H1 (cell line): ENCODE results near the gene NBEA. TPM values are rescaled to one million over a fixed set of nuclear protein-coding genes. Genes with fewer than 3 reads are reported as not detected.

Experiments used
- CTCF ChIA-PET: fragments of 300-600 bp; sonication (Branson Sonifier 250); formaldehyde crosslinking; loops from one replicate; lab custom pipeline; 2021; ENCODE audit not compliant: partially characterized antibody; lab: Charles Lee
- POLR2A ChIA-PET: fragments of 300-600 bp; sonication (Branson Sonifier 250); formaldehyde crosslinking; loops from one replicate; lab custom pipeline; 2021; ENCODE audit warnings: inconsistent platforms; ENCODE audit not compliant: partially characterized antibody; lab: Charles Lee
- DNase-seq, 2 experiments: peaks; one replicate each; pipeline versions ENCODE4 v3.0.0 to v3.0.0-alpha.2; 2010 to 2022; ENCODE audit warnings: low spot score in 2 of 2, low read depth in 1 of 2, mixed read lengths in 1 of 2
- FAIRE-seq: peaks from 2 replicates; lab custom pipeline; 2011; peaks lifted over from hg19 to GRCh38; lab: Jason Lieb, UNC
- H2AFZ ChIP-seq: 2 replicates; pipeline ENCODE4 v1.8.1; 2012; ENCODE audit warnings: low read length, inconsistent platforms
- H2AK5ac ChIP-seq: 2 replicates; pipeline ENCODE4 v1.6.1; 2013; ENCODE audit warnings: low read depth, low read length
- H2BK120ac ChIP-seq: replicated peaks from 2 replicates; pipeline ENCODE3; 2013; ENCODE audit warnings: low read depth, low read length, inconsistent platforms
- H2BK12ac ChIP-seq: 2 replicates; pipeline ENCODE4 v1.6.1; 2013; ENCODE audit warnings: low read depth, low read length
- H2BK15ac ChIP-seq: 2 replicates; pipeline ENCODE4 v1.6.1; 2013; ENCODE audit warnings: low read length
- H2BK20ac ChIP-seq: 2 replicates; pipeline ENCODE4 v1.6.1; 2013; ENCODE audit warnings: low read length
- H2BK5ac ChIP-seq: 2 replicates; pipeline ENCODE4 v1.6.1; 2013; ENCODE audit warnings: low read depth, low read length
- H3K14ac ChIP-seq: 2 replicates; pipeline ENCODE4 v1.6.1; 2013; ENCODE audit warnings: inconsistent platforms; ENCODE audit not compliant: insufficient read length
- H3K18ac ChIP-seq: 2 replicates; pipeline ENCODE4 v1.6.1; 2013; ENCODE audit warnings: low read length; ENCODE audit errors: extremely low read depth
- H3K23ac ChIP-seq: 2 replicates; pipeline ENCODE4 v1.6.1; 2013; ENCODE audit warnings: inconsistent platforms; ENCODE audit not compliant: insufficient read length
- H3K23me2 ChIP-seq: 2 replicates; pipeline ENCODE4 v1.6.1; 2013; ENCODE audit warnings: low read depth, low read length
- H3K27ac ChIP-seq: 2 replicates; pipeline ENCODE4 v1.6.1; 2011; ENCODE audit warnings: low read depth, low read length, inconsistent platforms
- H3K27me3 ChIP-seq, 4 experiments: replicated peaks in 1 of 4; 1 replicate in 1 of 4; 2 replicates in 3 of 4; pipeline versions ENCODE4 v1.6.1 to v1.8.1; 2011 to 2013; ENCODE audit warnings: low read length in 3 of 4, mild to moderate bottlenecking in 3 of 4, inconsistent platforms in 2 of 4, mixed read lengths in 2 of 4, moderate library complexity in 1 of 4; ENCODE audit not compliant: control insufficient read depth in 3 of 4, insufficient read depth in 3 of 4; ENCODE audit errors: extremely low read depth in 1 of 4
- H3K36me3 ChIP-seq, 4 experiments: 2 replicates each; pipeline versions ENCODE4 v1.6.1 to v1.8.1; 2011 to 2013; ENCODE audit warnings: mild to moderate bottlenecking in 4 of 4, low read length in 3 of 4, moderate library complexity in 2 of 4, control low read depth in 1 of 4, inconsistent platforms in 1 of 4; ENCODE audit not compliant: insufficient read depth in 4 of 4, control insufficient read depth in 2 of 4
- H3K4ac ChIP-seq: replicated peaks from 2 replicates; pipeline ENCODE3; 2013; ENCODE audit warnings: low read length, low read depth, mixed read lengths, inconsistent platforms; ENCODE audit not compliant: insufficient read length
- H3K4me1 ChIP-seq, 4 experiments: replicated peaks in 1 of 4; 1 replicate in 1 of 4; 2 replicates in 3 of 4; pipeline versions ENCODE4 v1.6.1 to v1.8.1; 2011 to 2013; ENCODE audit warnings: low read length in 3 of 4, inconsistent platforms in 2 of 4, mixed read lengths in 1 of 4; ENCODE audit not compliant: insufficient read depth in 4 of 4, control insufficient read depth in 3 of 4
- H3K4me2 ChIP-seq, 2 experiments: 2 replicates each; pipeline versions ENCODE4 v1.6.1 to v1.8.1; 2011 to 2013; ENCODE audit warnings: low read depth in 2 of 2, low read length in 2 of 2, control low read depth in 1 of 2, inconsistent platforms in 1 of 2, mild to moderate bottlenecking in 1 of 2; ENCODE audit not compliant: insufficient read depth in 1 of 2
- H3K4me3 ChIP-seq, 4 experiments: fragments of 200-600, 300-600 bp in 1 of 4; sonication (generic), shearing (Covaris generic), sonication (Bioruptor Twin) in 1 of 4; 2 replicates each; pipeline versions ENCODE4 v1.5.1 to v1.8.1; 2011 to 2016; ENCODE audit warnings: low read length in 4 of 4, low read depth in 3 of 4, control low read depth in 2 of 4, inconsistent platforms in 2 of 4, mild to moderate bottlenecking in 2 of 4, mixed read lengths in 1 of 4, moderate library complexity in 1 of 4; ENCODE audit not compliant: insufficient read depth in 2 of 4; ENCODE audit errors: extremely low read depth in 1 of 4
- H3K56ac ChIP-seq: replicated peaks from 2 replicates; pipeline ENCODE3; 2013; ENCODE audit warnings: low read depth, mild to moderate bottlenecking, mixed read lengths, low read length, inconsistent platforms; ENCODE audit not compliant: insufficient read length
- H3K79me1 ChIP-seq: 2 replicates; pipeline ENCODE4 v1.6.1; 2013; ENCODE audit warnings: low read depth, low read length, control low read depth
- H3K79me2 ChIP-seq, 2 experiments: 2 replicates each; pipeline versions ENCODE4 v1.6.1 to v1.8.1; 2012 to 2013; ENCODE audit warnings: low read length in 2 of 2, mild to moderate bottlenecking in 2 of 2, inconsistent platforms in 1 of 2; ENCODE audit not compliant: insufficient read depth in 2 of 2, control insufficient read depth in 1 of 2
- H3K9ac ChIP-seq, 4 experiments: replicated peaks in 1 of 4; 1 replicate in 1 of 4; 2 replicates in 3 of 4; pipeline versions ENCODE4 v1.6.1 to v1.8.1; 2011 to 2013; ENCODE audit warnings: low read depth in 3 of 4, low read length in 3 of 4, control low read depth in 2 of 4, mild to moderate bottlenecking in 2 of 4, moderate library complexity in 2 of 4, inconsistent platforms in 1 of 4; ENCODE audit errors: extremely low read depth in 1 of 4
- H3K9me3 ChIP-seq, 2 experiments: 2 replicates each; pipeline versions ENCODE4 v1.6.1 to v1.8.1; 2012 to 2013; ENCODE audit warnings: mild to moderate bottlenecking in 2 of 2, moderate library complexity in 2 of 2, control low read depth in 1 of 2, inconsistent platforms in 1 of 2, low read depth in 1 of 2, low read length in 1 of 2, mixed read lengths in 1 of 2; ENCODE audit not compliant: insufficient read depth in 2 of 2
- H4K20me1 ChIP-seq, 2 experiments: replicated peaks in 1 of 2; 2 replicates each; pipeline versions ENCODE3 to v1.8.1; 2011 to 2013; ENCODE audit warnings: inconsistent platforms in 2 of 2, low read length in 2 of 2, mild to moderate bottlenecking in 1 of 2; ENCODE audit not compliant: insufficient read depth in 2 of 2, control insufficient read depth in 1 of 2
- H4K5ac ChIP-seq: 2 replicates; pipeline ENCODE4 v1.6.1; 2013; ENCODE audit warnings: low read length, low read depth, mixed read lengths, inconsistent platforms; ENCODE audit not compliant: insufficient read length
- H4K8ac ChIP-seq: 2 replicates; pipeline ENCODE4 v1.8.0; 2013; ENCODE audit warnings: mild to moderate bottlenecking, moderate library complexity, low read length, inconsistent platforms; ENCODE audit not compliant: insufficient read depth; ENCODE audit errors: extremely low read depth
- H4K91ac ChIP-seq: replicated peaks from 2 replicates; pipeline ENCODE3; 2013; ENCODE audit warnings: low read length, mixed read lengths, inconsistent platforms; ENCODE audit not compliant: insufficient read length
- ATF3 ChIP-seq: IDR thresholded peaks from 2 replicates; pipeline ENCODE4 v1.6.1; 2011; ENCODE audit warnings: low read depth, mild to moderate bottlenecking, low read length; ENCODE audit not compliant: insufficient read depth
- CHD2 ChIP-seq: IDR thresholded peaks from 2 replicates; pipeline ENCODE4 v1.6.1; 2012; ENCODE audit warnings: low read length, improper control_type of control experiment
- FOSL1 ChIP-seq: IDR thresholded peaks from 2 replicates; pipeline ENCODE4 v1.6.1; 2011; ENCODE audit warnings: mild to moderate bottlenecking, low read depth, low read length, moderate library complexity; ENCODE audit not compliant: insufficient read depth
- GABPA ChIP-seq: IDR thresholded peaks from 2 replicates; pipeline ENCODE4 v1.6.1; 2011; ENCODE audit warnings: mild to moderate bottlenecking, low read length, moderate library complexity, borderline replicate concordance; ENCODE audit not compliant: insufficient read depth
- KDM1A ChIP-seq: fragments of 200-600, 300-600 bp; sonication (generic); IDR thresholded peaks from 2 replicates; pipeline ENCODE4 v1.7.1; 2016; ENCODE audit warnings: mild to moderate bottlenecking, low read length, borderline replicate concordance
- SAP30 ChIP-seq: fragments of 300-600 bp; sonication (generic); IDR thresholded peaks from 2 replicates; pipeline ENCODE4 v1.7.1; 2012; ENCODE audit warnings: low read length, moderate library complexity, mild to moderate bottlenecking, inconsistent platforms; ENCODE audit not compliant: insufficient read depth, insufficient replicate concordance
- SP1 ChIP-seq: IDR thresholded peaks from 2 replicates; pipeline ENCODE4 v1.6.1; 2011; ENCODE audit warnings: low read depth, low read length
- SUZ12 ChIP-seq: fragments of 200-600 bp; sonication (generic); IDR thresholded peaks from 2 replicates; pipeline ENCODE4 v1.6.1; 2012; ENCODE audit warnings: mild to moderate bottlenecking, inconsistent platforms, low read length, moderate library complexity, mixed read lengths
- TEAD4 ChIP-seq: IDR thresholded peaks from 2 replicates; pipeline ENCODE4 v1.6.1; 2012; ENCODE audit warnings: low read depth, low read length, inconsistent platforms, mixed read lengths
- WGBS, 2 experiments: shearing (Covaris generic) in 1 of 2; methylation state at CpG; one replicate each; pipeline versions ENCODE4 v1.1.6 to v1.1.7; 2013 to 2015; ENCODE audit warnings: low lambda C conversion rate in 2 of 2, mixed read lengths in 2 of 2, inconsistent platforms in 1 of 2, low coverage in 1 of 2, missing lambda C conversion rate in 1 of 2; ENCODE audit not compliant: insufficient replicate concordance in 2 of 2, insufficient coverage in 1 of 2, insufficient read length in 1 of 2; ENCODE audit errors: extremely low coverage in 1 of 2, missing lambda C conversion rate in 1 of 2; 5-methylcytosine and 5-hydroxymethylcytosine counted together
- polyA plus RNA-seq, 7 experiments: library from polyadenylated mRNA; depleted of rRNA in 3 of 7; stranded (reverse) in 5 of 7; unstranded in 2 of 7; fragments of >200 nt in 5 of 7; fragments of 200-250 nt in 2 of 7; gene quantifications; 1 replicate in 5 of 7; 2 replicates in 1 of 7; 4 replicates in 1 of 7; pipeline versions ENCODE4 v1.2.1 to v1.2.3, GENCODE V29; 2011 to 2013; ENCODE audit warnings: missing spikeins in 2 of 7, mixed read lengths in 2 of 7
- total RNA-seq: library from RNA; stranded (reverse); fragmentation: NEBNext Ultra II Directional; extraction: Animal tissue kit (Norgen Biotek cat#: 25700); gene quantifications from 2 replicates; pipeline ENCODE4 v1.2.1, GENCODE V29; 2021

Gene NBEA
- total and polyA plus RNA-seq, 2 of the 8 experiments (the other 6 are each of a cell fraction or from before 2014, with no cell fraction given): 14.2 to 21.5 TPM

- no peak overlapping the region for H2AFZ ChIP-seq
- H3K79me1 ChIP-seq: no peaks in the 10 kb centered on the region
- no peaks in the 10 kb centered on the region for H3K79me2 ChIP-seq
- no peak overlapping the region for H3K18ac ChIP-seq
- no peak overlapping the region for H4K8ac ChIP-seq
- H2BK15ac ChIP-seq: no peak overlapping the region
- no peak overlapping the region for H2AK5ac ChIP-seq
- no peak overlapping the region for H4K5ac ChIP-seq
- ChIA-PET CTCF (no interaction called here), POLR2A (no interaction called here)
- no peak overlapping the region for H2BK5ac ChIP-seq
- DNase-seq (no peak), FAIRE-seq (no peak)
- H2BK20ac ChIP-seq: no peak overlapping the region
- H3K14ac ChIP-seq: no peak overlapping the region
- H3K4me2 ChIP-seq: no peak overlapping the region
- no peak overlapping the region for H3K56ac ChIP-seq
- no peaks in the 10 kb centered on the region for H3K27me3 ChIP-seq
- no peak overlapping the region for H3K27ac ChIP-seq
- H3K4me3 ChIP-seq: no peak overlapping the region
- no peaks in the 10 kb centered on the region for H3K23me2 ChIP-seq
- no peak overlapping the region for H3K4ac ChIP-seq
- H2BK12ac ChIP-seq: no peak overlapping the region
- H3K36me3 ChIP-seq: 0 out of 8 replicates have a peak, but pooled peaks cover 0 to 3% (median 0%) of the 10 kb centered on the region in 4 experiments
- H3K23ac ChIP-seq: no peak overlapping the region
- 87% methylated on average over 4 of the region's 4 CpGs; no CpG with 5 or more reads in 1 of the 2 experiments for WGBS, 2 experiments
- H4K91ac ChIP-seq: no peak overlapping the region
- no peaks in the 10 kb centered on the region for H3K9me3 ChIP-seq
- H4K20me1 ChIP-seq: no peaks in the 10 kb centered on the region
- no peak overlapping the region for H2BK120ac ChIP-seq
- H3K4me1 ChIP-seq: no peaks in the 10 kb centered on the region; a peak in 1 of 7 replicates
- no peak overlapping the region for H3K9ac ChIP-seq
- TF ChIP-seq SUZ12: no peak
- no peak for TF ChIP-seq TEAD4
- TF ChIP-seq GABPA: no peak
- TF ChIP-seq SP1: no peak
- TF ChIP-seq CHD2: no peak
- no peak for TF ChIP-seq FOSL1
- TF ChIP-seq SAP30: no peak
- no peak for TF ChIP-seq ATF3
- TF ChIP-seq KDM1A: no peak
Measured at GRCh38 chr13:35669321-35669720, 727.3 kb downstream of the NBEA start.
